ENCODE data around the gene HAND2. TPM values are rescaled to one million over a fixed set of nuclear protein-coding genes. Genes with fewer than 3 reads are reported as not detected.

HAND2 gene
- total RNA-seq, 2 donors from 2014 or later = not detected

GRCh38 chr4:173538909-173539445, 8.9 kb upstream of the HAND2 start:
- peaks cover 4 to 10% of the 10 kb centered on the region in 2 donors for H3K9me3 Mint-ChIP-seq
- DNase-seq (ENCODE audit: low spot score in 2 of 2) (no peak), ATAC-seq (no peak)
- H3K27ac Mint-ChIP-seq = no peak overlapping the region
- peaks cover 7 to 30% of the 10 kb centered on the region in 2 donors for H3K36me3 Mint-ChIP-seq

GRCh38 chr4:173538148-173538908, 8.3 kb upstream of the HAND2 start:
- H3K9me3 Mint-ChIP-seq = peaks cover 4 to 13% of the 10 kb centered on the region in 2 donors
- ATAC-seq = peak in 1 of 2 donors; percentile 28
- H3K36me3 Mint-ChIP-seq = peaks cover 7 to 30% of the 10 kb centered on the region in 2 donors
- peak overlapping the region in 1 of 2 donors; percentile 20 for H3K27ac Mint-ChIP-seq
- DNase-seq (ENCODE audit: low spot score in 2 of 2) = no peak

GRCh38 chr4:173537613-173538147, 7.7 kb upstream of the HAND2 start:
- DNase-seq (ENCODE audit: low spot score in 2 of 2) = no peak
- H3K9me3 Mint-ChIP-seq = peaks cover 7 to 16% of the 10 kb centered on the region in 2 donors
- ATAC-seq = peak in 1 of 2 donors; percentile 11
- peaks cover 9 to 35% of the 10 kb centered on the region in 2 donors for H3K36me3 Mint-ChIP-seq
- H3K27ac Mint-ChIP-seq = no peak overlapping the region

- no peak for ATAC-seq
- H3K36me3 Mint-ChIP-seq = peaks cover 17 to 42% of the 10 kb centered on the region in 2 donors
- H3K27ac Mint-ChIP-seq = no peak overlapping the region
- no peak for DNase-seq (ENCODE audit: low spot score in 2 of 2)
- H3K9me3 Mint-ChIP-seq = peaks cover 8 to 16% of the 10 kb centered on the region in 2 donors
Measured at GRCh38 chr4:173536808-173537429, 6.9 kb upstream of the HAND2 start.

- DNase-seq (ENCODE audit: low spot score in 2 of 2) (no peak), ATAC-seq (no peak)
- Mint-ChIP-seq H3K9me3 (peaks cover 8 to 16% of the 10 kb centered on the region in 2 donors), H3K27ac (no peak overlapping the region), H3K36me3 (peaks cover 21 to 50% of the 10 kb centered on the region in 2 donors)
Measured at GRCh38 chr4:173535957-173536356, 5.9 kb upstream of the HAND2 start.

- Mint-ChIP-seq H3K27ac (no peak overlapping the region), H3K36me3 (peaks cover 23 to 56% of the 10 kb centered on the region in 2 donors), H3K9me3 (peaks cover 8 to 16% of the 10 kb centered on the region in 2 donors)
- no peak for DNase-seq (ENCODE audit: low spot score in 2 of 2)
- ATAC-seq = no peak
Measured at GRCh38 chr4:173535165-173535902, 5.3 kb upstream of the HAND2 start.

- ATAC-seq = no peak
- H3K36me3 Mint-ChIP-seq = peaks cover 23 to 61% of the 10 kb centered on the region in 2 donors
- DNase-seq (ENCODE audit: low spot score in 2 of 2) = no peak
- H3K9me3 Mint-ChIP-seq = peaks cover 8 to 16% of the 10 kb centered on the region in 2 donors
- H3K27ac Mint-ChIP-seq = no peak overlapping the region
Measured at GRCh38 chr4:173534434-173534833, 4.4 kb upstream of the HAND2 start.

GRCh38 chr4:173532725-173533511, 2.9 kb upstream of the HAND2 start:
- DNase-seq (ENCODE audit: low spot score in 2 of 2) (no peak), ATAC-seq (no peak)
- Mint-ChIP-seq H3K27ac (no peak overlapping the region), H3K36me3 (peaks cover 28 to 61% of the 10 kb centered on the region in 2 donors), H3K9me3 (peaks cover 8 to 16% of the 10 kb centered on the region in 2 donors)

GRCh38 chr4:173531086-173531965, 1.3 kb upstream of the HAND2 start:
- Mint-ChIP-seq H3K36me3 (peaks cover 34 to 67% of the 10 kb centered on the region in 2 donors), H3K27ac (no peak overlapping the region), H3K9me3 (peaks cover 8 to 12% of the 10 kb centered on the region in 2 donors)
- ATAC-seq (no peak), DNase-seq (ENCODE audit: low spot score in 2 of 2) (no peak)

GRCh38 chr4:173530326-173531085, 477 bp upstream of the HAND2 start:
- DNase-seq (ENCODE audit: low spot score in 2 of 2) (peak in 1 of 2 donors; percentile 15), ATAC-seq (no peak)
- peak overlapping the region in 1 of 2 donors; percentile 85 for H3K27ac Mint-ChIP-seq
- peaks cover 8 to 12% of the 10 kb centered on the region in 2 donors for H3K9me3 Mint-ChIP-seq
- peaks cover 35 to 67% of the 10 kb centered on the region in 2 donors for H3K36me3 Mint-ChIP-seq

GRCh38 chr4:173528378-173529321, 1.4 kb downstream of the HAND2 start:
- H3K27ac Mint-ChIP-seq = peak overlapping the region in 1 of 2 donors; percentile 95
- H3K36me3 Mint-ChIP-seq = peaks cover 52 to 77% of the 10 kb centered on the region in 2 donors
- peaks cover 3 to 17% of the 10 kb centered on the region in 2 donors for H3K9me3 Mint-ChIP-seq
- DNase-seq (ENCODE audit: low spot score in 2 of 2) (peak in 1 of 2 donors; percentile 7), ATAC-seq (no peak)

GRCh38 chr4:173527103-173527891, 2.7 kb downstream of the HAND2 start:
- peak overlapping the region in 1 of 2 donors; percentile 95 for H3K27ac Mint-ChIP-seq
- no peak for ATAC-seq
- peaks cover 0 to 16% of the 10 kb centered on the region in 2 donors for H3K9me3 Mint-ChIP-seq
- peaks cover 50 to 73% of the 10 kb centered on the region in 2 donors for H3K36me3 Mint-ChIP-seq
- DNase-seq (ENCODE audit: low spot score in 2 of 2) = no peak

- H3K9me3 Mint-ChIP-seq = peaks cover 0 to 16% of the 10 kb centered on the region in 2 donors
- peaks cover 46 to 67% of the 10 kb centered on the region in 2 donors for H3K36me3 Mint-ChIP-seq
- ATAC-seq (no peak), DNase-seq (ENCODE audit: low spot score in 2 of 2) (no peak)
- H3K27ac Mint-ChIP-seq = peak overlapping the region in 1 of 2 donors; percentile 95
Measured at GRCh38 chr4:173526724-173527102, 3.3 kb downstream of the HAND2 start.
